ENCODE measurements around the gene MCRIP1. TPM values are rescaled to one million over a fixed set of nuclear protein-coding genes. Genes with fewer than 3 reads are reported as not detected.

MCRIP1 gene
- total and polyA plus RNA-seq, 2 of the 13 experiments (the other 11 are each of a cell fraction or from before 2014, with no cell fraction given), result 79.7 to 84.9 TPM

DNA sequence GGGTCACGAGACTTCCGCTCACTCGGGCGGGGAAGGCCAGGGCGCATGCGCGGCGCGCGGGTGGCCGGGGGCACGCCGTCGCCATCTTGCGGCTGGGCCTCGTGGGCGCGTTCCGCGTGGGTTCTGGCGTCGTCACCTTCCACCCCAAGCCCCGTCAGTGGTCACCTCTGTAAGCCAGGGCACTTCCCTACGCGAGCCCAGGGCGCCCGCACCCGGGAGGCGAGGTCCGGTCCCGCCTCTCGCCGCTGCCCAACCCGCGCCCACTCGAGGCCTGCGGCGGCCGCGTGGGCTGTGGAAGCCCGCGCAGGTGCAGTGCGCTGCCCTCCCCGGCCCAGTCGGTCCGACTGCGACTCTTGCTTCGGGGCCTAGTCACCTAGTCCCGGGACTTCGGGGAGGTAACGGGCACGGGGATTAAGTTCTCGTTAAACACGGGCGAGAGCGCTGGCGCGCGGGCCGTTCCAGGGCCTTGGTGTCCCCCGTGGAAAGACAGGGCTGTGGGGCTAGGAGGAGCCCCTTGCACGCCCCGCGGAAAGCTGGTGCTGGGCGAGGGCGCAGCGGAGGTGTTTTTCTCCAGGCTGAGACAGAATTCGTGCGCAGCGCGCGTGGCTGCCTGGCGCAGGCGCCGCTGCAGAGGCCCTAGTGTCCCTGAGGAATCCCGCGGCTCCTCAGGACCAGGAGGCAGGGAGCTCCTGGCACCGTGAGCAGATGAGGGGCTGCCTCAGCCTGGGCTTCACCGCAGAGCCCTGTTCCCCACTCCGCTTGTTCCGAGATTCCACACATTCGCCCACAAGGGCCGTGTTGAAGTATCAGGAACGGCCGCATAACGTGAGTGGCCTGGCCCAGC is 38.5 kb upstream of the MCRIP1 start (continued):
- TF ChIP-seq, protein P1, sequence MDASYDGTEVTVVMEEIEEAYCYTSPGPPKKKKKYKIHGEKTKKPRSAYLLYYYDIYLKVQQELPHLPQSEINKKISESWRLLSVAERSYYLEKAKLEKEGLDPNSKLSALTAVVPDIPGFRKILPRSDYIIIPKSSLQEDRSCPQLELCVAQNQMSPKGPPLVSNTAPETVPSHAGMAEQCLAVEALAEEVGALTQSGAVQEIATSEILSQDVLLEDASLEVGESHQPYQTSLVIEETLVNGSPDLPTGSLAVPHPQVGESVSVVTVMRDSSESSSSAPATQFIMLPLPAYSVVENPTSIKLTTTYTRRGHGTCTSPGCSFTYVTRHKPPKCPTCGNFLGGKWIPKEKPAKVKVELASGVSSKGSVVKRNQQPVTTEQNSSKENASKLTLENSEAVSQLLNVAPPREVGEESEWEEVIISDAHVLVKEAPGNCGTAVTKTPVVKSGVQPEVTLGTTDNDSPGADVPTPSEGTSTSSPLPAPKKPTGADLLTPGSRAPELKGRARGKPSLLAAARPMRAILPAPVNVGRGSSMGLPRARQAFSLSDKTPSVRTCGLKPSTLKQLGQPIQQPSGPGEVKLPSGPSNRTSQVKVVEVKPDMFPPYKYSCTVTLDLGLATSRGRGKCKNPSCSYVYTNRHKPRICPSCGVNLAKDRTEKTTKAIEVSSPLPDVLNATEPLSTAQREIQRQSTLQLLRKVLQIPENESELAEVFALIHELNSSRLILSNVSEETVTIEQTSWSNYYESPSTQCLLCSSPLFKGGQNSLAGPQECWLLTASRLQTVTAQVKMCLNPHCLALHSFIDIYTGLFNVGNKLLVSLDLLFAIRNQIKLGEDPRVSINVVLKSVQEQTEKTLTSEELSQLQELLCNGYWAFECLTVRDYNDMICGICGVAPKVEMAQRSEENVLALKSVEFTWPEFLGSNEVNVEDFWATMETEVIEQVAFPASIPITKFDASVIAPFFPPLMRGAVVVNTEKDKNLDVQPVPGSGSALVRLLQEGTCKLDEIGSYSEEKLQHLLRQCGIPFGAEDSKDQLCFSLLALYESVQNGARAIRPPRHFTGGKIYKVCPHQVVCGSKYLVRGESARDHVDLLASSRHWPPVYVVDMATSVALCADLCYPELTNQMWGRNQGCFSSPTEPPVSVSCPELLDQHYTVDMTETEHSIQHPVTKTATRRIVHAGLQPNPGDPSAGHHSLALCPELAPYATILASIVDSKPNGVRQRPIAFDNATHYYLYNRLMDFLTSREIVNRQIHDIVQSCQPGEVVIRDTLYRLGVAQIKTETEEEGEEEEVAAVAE (CRISPR knock-in tag; IDR thresholded peaks at IDR 0.05; ENCODE audit: borderline replicate concordance), result 0 out of 2 replicates have a peak, but pooled peaks have one; percentile 15
- TF ChIP-seq, protein P2, sequence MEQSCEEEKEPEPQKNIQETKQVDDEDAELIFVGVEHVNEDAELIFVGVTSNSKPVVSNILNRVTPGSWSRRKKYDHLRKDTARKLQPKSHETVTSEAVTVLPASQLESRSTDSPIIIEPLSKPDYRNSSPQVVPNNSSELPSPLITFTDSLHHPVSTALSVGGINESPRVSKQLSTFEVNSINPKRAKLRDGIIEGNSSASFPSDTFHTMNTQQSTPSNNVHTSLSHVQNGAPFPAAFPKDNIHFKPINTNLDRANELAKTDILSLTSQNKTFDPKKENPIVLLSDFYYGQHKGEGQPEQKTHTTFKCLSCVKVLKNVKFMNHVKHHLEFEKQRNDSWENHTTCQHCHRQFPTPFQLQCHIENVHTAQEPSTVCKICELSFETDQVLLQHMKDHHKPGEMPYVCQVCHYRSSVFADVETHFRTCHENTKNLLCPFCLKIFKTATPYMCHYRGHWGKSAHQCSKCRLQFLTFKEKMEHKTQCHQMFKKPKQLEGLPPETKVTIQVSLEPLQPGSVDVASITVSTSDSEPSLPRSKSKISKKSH (CRISPR knock-in tag; IDR thresholded peaks at IDR 0.05; ENCODE audit: borderline replicate concordance), result peak; percentile 96
- TF ChIP-seq MED1 (CRISPR knock-in tag; IDR thresholded peaks at IDR 0.05), result peak; percentile 88
- TF ChIP-seq MTA1 (CRISPR knock-in tag; IDR thresholded peaks at IDR 0.05; ENCODE audit: borderline replicate concordance), result peak; percentile 100
- peak; percentile 98 for TF ChIP-seq CENPT (CRISPR knock-in tag; IDR thresholded peaks at IDR 0.05; ENCODE audit: low read depth)
- TF ChIP-seq, protein P3, sequence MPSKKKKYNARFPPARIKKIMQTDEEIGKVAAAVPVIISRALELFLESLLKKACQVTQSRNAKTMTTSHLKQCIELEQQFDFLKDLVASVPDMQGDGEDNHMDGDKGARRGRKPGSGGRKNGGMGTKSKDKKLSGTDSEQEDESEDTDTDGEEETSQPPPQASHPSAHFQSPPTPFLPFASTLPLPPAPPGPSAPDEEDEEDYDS (CRISPR knock-in tag; IDR thresholded peaks at IDR 0.05), result peak; percentile 84; the same call in 1 of the 2 replicates
- no peak for TF ChIP-seq MAFK (conservative IDR thresholded peaks at IDR 0.05 in 1 of 2, IDR thresholded peaks at IDR 0.05 in 1 of 2; ENCODE audit: low read length in 2 of 2)
- TF ChIP-seq GABPB1 (CRISPR knock-in tag; IDR thresholded peaks at IDR 0.05), result peak; percentile 92
- TF ChIP-seq, protein P4, sequence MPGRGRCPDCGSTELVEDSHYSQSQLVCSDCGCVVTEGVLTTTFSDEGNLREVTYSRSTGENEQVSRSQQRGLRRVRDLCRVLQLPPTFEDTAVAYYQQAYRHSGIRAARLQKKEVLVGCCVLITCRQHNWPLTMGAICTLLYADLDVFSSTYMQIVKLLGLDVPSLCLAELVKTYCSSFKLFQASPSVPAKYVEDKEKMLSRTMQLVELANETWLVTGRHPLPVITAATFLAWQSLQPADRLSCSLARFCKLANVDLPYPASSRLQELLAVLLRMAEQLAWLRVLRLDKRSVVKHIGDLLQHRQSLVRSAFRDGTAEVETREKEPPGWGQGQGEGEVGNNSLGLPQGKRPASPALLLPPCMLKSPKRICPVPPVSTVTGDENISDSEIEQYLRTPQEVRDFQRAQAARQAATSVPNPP (CRISPR knock-in tag; IDR thresholded peaks at IDR 0.05), result no peak
- TF ChIP-seq ZNF792 (CRISPR knock-in tag; IDR thresholded peaks at IDR 0.05), result peak; percentile 49; the same call in 1 of the 2 replicates
- no peak for TF ChIP-seq ZNF644 (CRISPR knock-in tag; IDR thresholded peaks at IDR 0.05; ENCODE audit: low read depth)
- TF ChIP-seq CEBPG (CRISPR knock-in tag; IDR thresholded peaks at IDR 0.05), result no peak
- TF ChIP-seq, protein P5, sequence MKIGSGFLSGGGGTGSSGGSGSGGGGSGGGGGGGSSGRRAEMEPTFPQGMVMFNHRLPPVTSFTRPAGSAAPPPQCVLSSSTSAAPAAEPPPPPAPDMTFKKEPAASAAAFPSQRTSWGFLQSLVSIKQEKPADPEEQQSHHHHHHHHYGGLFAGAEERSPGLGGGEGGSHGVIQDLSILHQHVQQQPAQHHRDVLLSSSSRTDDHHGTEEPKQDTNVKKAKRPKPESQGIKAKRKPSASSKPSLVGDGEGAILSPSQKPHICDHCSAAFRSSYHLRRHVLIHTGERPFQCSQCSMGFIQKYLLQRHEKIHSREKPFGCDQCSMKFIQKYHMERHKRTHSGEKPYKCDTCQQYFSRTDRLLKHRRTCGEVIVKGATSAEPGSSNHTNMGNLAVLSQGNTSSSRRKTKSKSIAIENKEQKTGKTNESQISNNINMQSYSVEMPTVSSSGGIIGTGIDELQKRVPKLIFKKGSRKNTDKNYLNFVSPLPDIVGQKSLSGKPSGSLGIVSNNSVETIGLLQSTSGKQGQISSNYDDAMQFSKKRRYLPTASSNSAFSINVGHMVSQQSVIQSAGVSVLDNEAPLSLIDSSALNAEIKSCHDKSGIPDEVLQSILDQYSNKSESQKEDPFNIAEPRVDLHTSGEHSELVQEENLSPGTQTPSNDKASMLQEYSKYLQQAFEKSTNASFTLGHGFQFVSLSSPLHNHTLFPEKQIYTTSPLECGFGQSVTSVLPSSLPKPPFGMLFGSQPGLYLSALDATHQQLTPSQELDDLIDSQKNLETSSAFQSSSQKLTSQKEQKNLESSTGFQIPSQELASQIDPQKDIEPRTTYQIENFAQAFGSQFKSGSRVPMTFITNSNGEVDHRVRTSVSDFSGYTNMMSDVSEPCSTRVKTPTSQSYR (CRISPR knock-in tag; IDR thresholded peaks at IDR 0.05; ENCODE audit: borderline replicate concordance), result peak; percentile 64
- peak; percentile 84 for TF ChIP-seq ZNF839 (CRISPR knock-in tag; IDR thresholded peaks at IDR 0.05; ENCODE audit: borderline replicate concordance)
